B cell (primary cell): ENCODE data around the gene SNRNP48. TPM values are rescaled to one million over a fixed set of nuclear protein-coding genes. Genes with fewer than 3 reads are reported as not detected.

ENCODE experiments used
- ATAC-seq: fragments of 200-7000 bp; cut with Tn5 transposase; one replicate; pipeline ENCODE4 v1.10.0; 2021; ENCODE audit warnings: low read depth, mild to moderate bottlenecking, moderate number of reproducible peaks, moderate library complexity
- CTCF ChIA-PET: fragments of 350-600 bp; sonication (Branson Sonifier 250); formaldehyde crosslinking; loops from one replicate; lab custom pipeline; 2021; ENCODE audit warnings: antibody characterized with exemption, inconsistent platforms; lab: Charles Lee
- POLR2A ChIA-PET: fragments of 350-600 bp; sonication (Branson Sonifier 250); formaldehyde crosslinking; loops from one replicate; lab custom pipeline; 2021; ENCODE audit warnings: antibody characterized with exemption; lab: Charles Lee
- DNase-seq: peaks from one replicate; pipeline ENCODE4 v3.0.0; 2013
- H2AFZ ChIP-seq: 2 replicates; pipeline ENCODE4 v1.6.1; 2012; ENCODE audit warnings: mild to moderate bottlenecking, low read depth, low read length; ENCODE audit not compliant: insufficient read depth, poor library complexity, severe bottlenecking
- H3K27ac ChIP-seq, 2 donors: 1 replicate in 1 of 2; 2 replicates in 1 of 2; pipeline ENCODE4 v1.5.1; 2012 to 2013; ENCODE audit warnings: low read length in 2 of 2, mild to moderate bottlenecking in 2 of 2, moderate library complexity in 1 of 2
- H3K27me3 ChIP-seq, 4 experiments: fragments of 200-600 bp in 1 of 4; sonication (generic) in 1 of 4; replicated peaks in 1 of 4; 1 replicate in 2 of 4; 2 replicates in 2 of 4; pipeline versions ENCODE4 v1.6.1 to v1.7.0; 2013 to 2016; ENCODE audit warnings: low read length in 3 of 4, mild to moderate bottlenecking in 2 of 4, mixed read lengths in 1 of 4, moderate library complexity in 1 of 4; ENCODE audit not compliant: insufficient read depth in 4 of 4, control insufficient read depth in 3 of 4; ENCODE audit errors: control extremely low read depth in 1 of 4
- H3K36me3 ChIP-seq, 2 experiments: replicated peaks in 1 of 2; 1 replicate in 1 of 2; 2 replicates in 1 of 2; pipeline versions ENCODE4 v1.6.1 to v1.7.1; 2013; ENCODE audit warnings: low read length in 1 of 2; ENCODE audit not compliant: insufficient read depth in 2 of 2, control insufficient read depth in 1 of 2; ENCODE audit errors: control extremely low read depth in 1 of 2, extremely low read depth in 1 of 2
- H3K4me1 ChIP-seq, 2 donors: fragments of 200-600 bp in 1 of 2; sonication (generic) in 1 of 2; 1 replicate in 1 of 2; 2 replicates in 1 of 2; pipeline versions ENCODE4 v1.5.1 to v1.6.1; 2013 to 2017; ENCODE audit warnings: low read length in 2 of 2; ENCODE audit not compliant: control insufficient read depth in 2 of 2, insufficient read depth in 2 of 2
- H3K4me2 ChIP-seq: replicated peaks from 2 replicates; pipeline ENCODE3; 2012; ENCODE audit warnings: mild to moderate bottlenecking, low read depth, low read length; ENCODE audit not compliant: poor library complexity, severe bottlenecking
- H3K4me3 ChIP-seq, 5 experiments: fragments of 200-600 bp in 1 of 5; sonication (generic) in 1 of 5; 1 replicate in 3 of 5; 2 replicates in 2 of 5; pipeline versions ENCODE4 v1.5.1 to v1.7.0; 2011 to 2016; ENCODE audit warnings: low read length in 4 of 5, mild to moderate bottlenecking in 4 of 5, low read depth in 2 of 5, control low read depth in 1 of 5, moderate library complexity in 1 of 5; ENCODE audit not compliant: insufficient read depth in 1 of 5; ENCODE audit errors: control extremely low read depth in 1 of 5, extremely low read depth in 1 of 5
- H3K79me2 ChIP-seq: fragments of 200-600 bp; sonication (generic); one replicate; pipeline ENCODE4 v1.6.0; 2016; ENCODE audit warnings: low read length; ENCODE audit not compliant: control insufficient read depth, insufficient read depth
- H3K9ac ChIP-seq: fragments of 200-600 bp; sonication (generic); 2 replicates; pipeline ENCODE4 v1.6.1; 2017; ENCODE audit warnings: mild to moderate bottlenecking, low read length, moderate library complexity
- H3K9me3 ChIP-seq, 3 donors: one replicate each; pipeline versions ENCODE4 v1.6.1 to v1.7.1; 2013; ENCODE audit warnings: low read length in 2 of 3; ENCODE audit not compliant: control insufficient read depth in 2 of 3, insufficient read depth in 1 of 3; ENCODE audit errors: control extremely low read depth in 1 of 3
- H4K20me1 ChIP-seq: 2 replicates; pipeline ENCODE4 v1.6.0; 2012; ENCODE audit warnings: mild to moderate bottlenecking, low read length; ENCODE audit not compliant: insufficient read depth, control insufficient read depth, poor library complexity, severe bottlenecking
- H3K27ac Mint-ChIP-seq: one replicate; pipeline ENCODE4 v1.8.0; 2021; ENCODE audit warnings: mixed read lengths
- H3K27me3 Mint-ChIP-seq: one replicate; pipeline ENCODE4 v1.8.0; 2021; ENCODE audit warnings: mixed read lengths
- H3K4me1 Mint-ChIP-seq: one replicate; pipeline ENCODE4 v1.8.0; 2021; ENCODE audit warnings: mixed read lengths
- H3K4me3 Mint-ChIP-seq: one replicate; pipeline ENCODE4 v1.8.0; 2021; ENCODE audit warnings: mixed read lengths
- H3K9me3 Mint-ChIP-seq: one replicate; pipeline ENCODE4 v1.8.0; 2022; ENCODE audit warnings: mixed read lengths; ENCODE audit not compliant: insufficient read depth
- EZH2 ChIP-seq: IDR thresholded peaks from 2 replicates; pipeline ENCODE4 v1.6.1; 2012; ENCODE audit warnings: borderline replicate concordance, low read depth, mild to moderate bottlenecking, moderate library complexity, low read length; ENCODE audit not compliant: insufficient read depth, poor library complexity, severe bottlenecking
- WGBS: methylation state at CpG from one replicate; pipeline ENCODE4 v1.1.5; 2013; ENCODE audit warnings: missing lambda C conversion rate; ENCODE audit not compliant: insufficient coverage; 5-methylcytosine and 5-hydroxymethylcytosine counted together
- intact Hi-C: fragments of 100-400 bp; cut with micrococcal nuclease; formaldehyde crosslinking; loops from one replicate; pipeline ENCODE4 v1.10.0; 2022
- polyA plus RNA-seq: library from polyadenylated mRNA; depleted of rRNA; stranded (reverse); fragments of >200 nt; gene quantifications from 2 replicates; pipeline ENCODE4 v1.2.3, GENCODE V29; 2012
- total RNA-seq, 2 donors: library from RNA; stranded (reverse); fragments of 120-200 nt in 1 of 2; gene quantifications; 1 replicate in 1 of 2; 2 replicates in 1 of 2; pipeline versions ENCODE4 v1.2.3 to v1.2.4, GENCODE V29; 2013 to 2022
- TF ChIP-seq, protein P1 (sequence below): fragments of 200-600 bp; IDR thresholded peaks from one replicate; pipeline ENCODE4 v1.8.0; 2022; ENCODE audit warnings: antibody characterized with exemption, mild to moderate bottlenecking

SNRNP48 gene
- total and polyA plus RNA-seq, 2 donors (not counting 1 experiment from before 2014, with no cell fraction given) = 8.9 to 22.9 TPM

DNA sequence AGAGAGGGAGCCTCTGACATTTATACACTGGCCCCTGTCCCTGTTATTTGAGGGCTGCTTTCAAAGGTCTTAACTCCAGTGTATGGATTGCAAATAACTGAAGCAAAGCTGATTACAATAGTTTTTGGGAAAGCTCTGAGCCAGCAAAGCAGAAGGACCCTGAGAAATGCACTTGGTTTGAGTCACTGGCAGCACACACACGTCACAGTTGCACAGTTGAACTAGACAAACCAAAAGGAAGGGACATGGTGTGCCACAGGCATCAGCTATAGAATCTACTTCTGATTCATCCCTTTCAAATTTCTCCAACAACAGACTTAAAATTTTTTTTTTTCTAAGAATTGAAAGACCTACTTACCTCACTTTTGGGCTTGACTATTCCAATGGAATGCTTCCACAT is 56.4 kb downstream of the SNRNP48 start:
- no peaks in the 10 kb centered on the region for H4K20me1 ChIP-seq
- ATAC-seq (no peak), DNase-seq (no peak)
- H3K4me1 Mint-ChIP-seq = peaks cover 14% of the 10 kb centered on the region
- no peak overlapping the region for H3K9ac ChIP-seq
- H3K9me3 ChIP-seq = no peaks in the 10 kb centered on the region
- H3K27me3 Mint-ChIP-seq = peaks cover 3% of the 10 kb centered on the region
- no peaks in the 10 kb centered on the region for H3K79me2 ChIP-seq
- peaks cover 0 to 25% of the 10 kb centered on the region in 2 donors for H3K4me1 ChIP-seq
- no peak overlapping the region for H3K27ac ChIP-seq
- no peak overlapping the region for H3K4me3 Mint-ChIP-seq
- no peak overlapping the region for H3K4me3 ChIP-seq
- H3K27me3 ChIP-seq = peaks cover 0 to 4% (median 0%) of the 10 kb centered on the region in 4 experiments
- H3K36me3 ChIP-seq = no peaks in the 10 kb centered on the region
- TF ChIP-seq, protein P1, sequence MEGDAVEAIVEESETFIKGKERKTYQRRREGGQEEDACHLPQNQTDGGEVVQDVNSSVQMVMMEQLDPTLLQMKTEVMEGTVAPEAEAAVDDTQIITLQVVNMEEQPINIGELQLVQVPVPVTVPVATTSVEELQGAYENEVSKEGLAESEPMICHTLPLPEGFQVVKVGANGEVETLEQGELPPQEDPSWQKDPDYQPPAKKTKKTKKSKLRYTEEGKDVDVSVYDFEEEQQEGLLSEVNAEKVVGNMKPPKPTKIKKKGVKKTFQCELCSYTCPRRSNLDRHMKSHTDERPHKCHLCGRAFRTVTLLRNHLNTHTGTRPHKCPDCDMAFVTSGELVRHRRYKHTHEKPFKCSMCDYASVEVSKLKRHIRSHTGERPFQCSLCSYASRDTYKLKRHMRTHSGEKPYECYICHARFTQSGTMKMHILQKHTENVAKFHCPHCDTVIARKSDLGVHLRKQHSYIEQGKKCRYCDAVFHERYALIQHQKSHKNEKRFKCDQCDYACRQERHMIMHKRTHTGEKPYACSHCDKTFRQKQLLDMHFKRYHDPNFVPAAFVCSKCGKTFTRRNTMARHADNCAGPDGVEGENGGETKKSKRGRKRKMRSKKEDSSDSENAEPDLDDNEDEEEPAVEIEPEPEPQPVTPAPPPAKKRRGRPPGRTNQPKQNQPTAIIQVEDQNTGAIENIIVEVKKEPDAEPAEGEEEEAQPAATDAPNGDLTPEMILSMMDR = no peak
- TF ChIP-seq EZH2 = no peak
- H2AFZ ChIP-seq = peak overlapping the region; percentile 2
- intact Hi-C loops = no loop called here
- H3K4me2 ChIP-seq = no peak overlapping the region
- H3K27ac Mint-ChIP-seq = no peak overlapping the region
- WGBS = 100% methylated on average over 1 of the region's 1 CpG
- no peaks in the 10 kb centered on the region for H3K9me3 Mint-ChIP-seq
- CTCF ChIA-PET = no interaction called here
- POLR2A ChIA-PET = interaction anchor here (0.5 kb wide), 1 partner anchor 480 kb away, joined by 3 read pairs; no protein-coding TSS in a partner anchor

DNA sequence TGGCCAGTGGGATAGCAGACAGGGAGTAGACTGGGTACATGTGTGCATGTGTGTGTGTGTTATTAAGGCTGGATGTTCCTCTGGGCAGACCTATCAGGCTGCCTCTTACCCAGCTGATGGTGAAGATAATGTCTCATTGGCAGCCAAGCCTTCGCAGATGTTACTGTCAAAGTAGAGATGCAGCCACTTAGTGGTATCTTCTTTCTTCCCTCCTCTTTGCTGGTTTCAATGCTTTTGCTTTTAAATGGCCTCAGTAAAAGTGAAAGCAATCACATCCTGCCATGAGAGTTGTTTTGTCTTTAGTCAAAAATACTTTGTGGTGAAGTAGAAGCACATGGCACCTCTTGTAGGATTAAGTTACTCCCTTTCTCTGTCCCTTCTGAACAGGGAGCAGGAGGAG is 57.5 kb downstream of the SNRNP48 start:
- no CpG with 5 or more reads among the region's 1 CpG for WGBS
- Histone ChIP-seq H3K4me1 (peaks cover 0 to 25% of the 10 kb centered on the region in 2 donors), H3K4me3 (no peak overlapping the region), H3K79me2 (no peaks in the 10 kb centered on the region), H3K9me3 (no peaks in the 10 kb centered on the region), H3K9ac (no peak overlapping the region), H2AFZ (peak overlapping the region; percentile 19), H3K27ac (no peak overlapping the region), H3K27me3 (peaks cover 0 to 4% (median under 1%) of the 10 kb centered on the region in 4 experiments), H3K4me2 (no peak overlapping the region), H3K36me3 (no peaks in the 10 kb centered on the region), H4K20me1 (no peaks in the 10 kb centered on the region)
- ATAC-seq (no peak), DNase-seq (no peak)
- intact Hi-C loops = no loop called here
- Mint-ChIP-seq H3K27ac (no peak overlapping the region), H3K9me3 (no peaks in the 10 kb centered on the region), H3K4me3 (no peak overlapping the region), H3K4me1 (peaks cover 14% of the 10 kb centered on the region), H3K27me3 (peaks cover 6% of the 10 kb centered on the region)
- ChIA-PET POLR2A (no interaction called here), CTCF (no interaction called here)
- TF ChIP-seq, protein P1 = no peak
- TF ChIP-seq EZH2 = no peak
